Right lobe of liver (tissue), 6 donors: ENCODE data around the gene DGUOK. TPM values are rescaled to one million over a fixed set of nuclear protein-coding genes. Genes with fewer than 3 reads are reported as not detected.

Source experiments
- ATAC-seq, 4 donors: fragments of 200-7000 bp; cut with Tn5 transposase; one replicate each; pipeline ENCODE4 v1.9.1; 2020; ENCODE audit warnings: mild to moderate bottlenecking in 4 of 4, moderate library complexity in 4 of 4
- DNase-seq, 3 donors: peaks; one replicate each; pipeline ENCODE4 v3.0.0-alpha.2; 2020
- H3K27ac ChIP-seq, 3 donors: fragments of 200-600 bp; one replicate each; pipeline ENCODE4 v1.8.0; 2022
- H3K27me3 ChIP-seq, 2 donors: fragments of 200-600 bp; one replicate each; pipeline ENCODE4 v1.8.0; 2022
- H3K36me3 ChIP-seq, 4 donors: fragments of 200-600 bp; sonication (generic) in 1 of 4; one replicate each; pipeline versions ENCODE4 v1.5.1 to v1.8.0; 2017 to 2022; ENCODE audit warnings: control low read depth in 1 of 4
- H3K4me1 ChIP-seq, 4 donors: fragments of 200-600 bp; sonication (generic) in 1 of 4; one replicate each; pipeline versions ENCODE4 v1.5.1 to v1.8.0; 2017 to 2022; ENCODE audit warnings: control low read depth in 1 of 4
- H3K4me3 ChIP-seq, 3 donors: fragments of 200-600 bp; one replicate each; pipeline ENCODE4 v1.8.0; 2022
- H3K9me3 ChIP-seq, 4 donors: fragments of 200-600 bp; sonication (generic) in 1 of 4; one replicate each; pipeline versions ENCODE4 v1.5.1 to v1.8.0; 2017 to 2022; ENCODE audit warnings: control low read depth in 1 of 4
- POLR2A ChIP-seq: fragments of 450-650 bp; IDR thresholded peaks from one replicate; pipeline ENCODE4 v1.6.1; 2017; ENCODE audit warnings: antibody characterized with exemption, mild to moderate bottlenecking
- WGBS: methylation state at CpG from one replicate; pipeline ENCODE4 v1.1.6; 2018; ENCODE audit warnings: low coverage, low lambda C conversion rate; ENCODE audit not compliant: insufficient coverage; ENCODE audit errors: missing lambda C conversion rate; 5-methylcytosine and 5-hydroxymethylcytosine counted together
- intact Hi-C, 2 donors: fragments of 100-400 bp; cut with DNase I; formaldehyde crosslinking; loops; one replicate each; pipeline versions ENCODE4 v1.11.2 to v1.14.1; 2022
- total RNA-seq, 6 experiments: library from RNA; depleted of rRNA in 2 of 6; stranded (reverse); fragments of >200 nt in 2 of 6; fragmentation: NEBNext Ultra II Directional in 3 of 6; extraction: Animal tissue kit (Norgen Biotek cat#: 25700) in 3 of 6; gene quantifications; one replicate each; pipeline versions ENCODE4 v1.1.0 to v1.2.4, GENCODE V29; 2016 to 2023
- TF ChIP-seq, protein P1 (sequence below), 4 donors: fragments of 200-600 bp in 3 of 4; fragments of 450-650 bp in 1 of 4; IDR thresholded peaks; one replicate each; pipeline versions ENCODE4 v1.5.1 to v1.8.0; 2016 to 2022; ENCODE audit warnings: antibody characterized with exemption in 4 of 4, mild to moderate bottlenecking in 2 of 4
- donor health status: DM: no; HTN: yes; CAD: no.
- donor health status: DM: no; HTN: no; CAD: no.
- donor health status: DM: no; HTN: no; CAD: no.
- donor health status: DM: no; HTN: yes; CAD: no.
- donor health status: DM: no; HTN: yes; CAD: no.

Gene DGUOK
- total RNA-seq, 6 experiments from 2014 or later: 16.6 to 33.1 (median 22.6) TPM

DNA sequence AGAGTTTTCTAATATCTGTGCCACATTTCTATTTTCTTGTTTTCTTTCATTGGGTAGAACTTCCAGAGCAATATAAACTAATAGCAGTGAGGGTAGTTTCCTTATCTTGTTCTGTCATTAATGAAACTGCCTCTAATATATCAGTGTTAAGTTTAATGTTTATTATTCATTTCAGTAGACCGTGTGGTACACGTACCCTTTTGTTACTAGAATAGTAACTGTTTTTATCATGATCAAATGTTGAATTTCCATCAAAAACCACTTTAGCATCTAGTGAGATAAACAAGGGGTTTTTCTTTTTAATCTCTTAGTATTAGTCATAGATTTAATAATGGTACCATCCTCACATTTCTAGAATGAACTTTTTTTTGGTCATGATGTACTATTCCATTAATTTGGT is 16.0 kb downstream of the DGUOK start:
- intact Hi-C loops: no loop called here
- no peak for TF ChIP-seq POLR2A
- TF ChIP-seq, protein P1, sequence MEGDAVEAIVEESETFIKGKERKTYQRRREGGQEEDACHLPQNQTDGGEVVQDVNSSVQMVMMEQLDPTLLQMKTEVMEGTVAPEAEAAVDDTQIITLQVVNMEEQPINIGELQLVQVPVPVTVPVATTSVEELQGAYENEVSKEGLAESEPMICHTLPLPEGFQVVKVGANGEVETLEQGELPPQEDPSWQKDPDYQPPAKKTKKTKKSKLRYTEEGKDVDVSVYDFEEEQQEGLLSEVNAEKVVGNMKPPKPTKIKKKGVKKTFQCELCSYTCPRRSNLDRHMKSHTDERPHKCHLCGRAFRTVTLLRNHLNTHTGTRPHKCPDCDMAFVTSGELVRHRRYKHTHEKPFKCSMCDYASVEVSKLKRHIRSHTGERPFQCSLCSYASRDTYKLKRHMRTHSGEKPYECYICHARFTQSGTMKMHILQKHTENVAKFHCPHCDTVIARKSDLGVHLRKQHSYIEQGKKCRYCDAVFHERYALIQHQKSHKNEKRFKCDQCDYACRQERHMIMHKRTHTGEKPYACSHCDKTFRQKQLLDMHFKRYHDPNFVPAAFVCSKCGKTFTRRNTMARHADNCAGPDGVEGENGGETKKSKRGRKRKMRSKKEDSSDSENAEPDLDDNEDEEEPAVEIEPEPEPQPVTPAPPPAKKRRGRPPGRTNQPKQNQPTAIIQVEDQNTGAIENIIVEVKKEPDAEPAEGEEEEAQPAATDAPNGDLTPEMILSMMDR (IDR thresholded peaks at IDR 0.05): no peak
- 68% methylated on average over 2 of the region's 2 CpGs for WGBS

GRCh38 chr2:73944714-73945113 is 18.0 kb downstream of the DGUOK start:
- ATAC-seq: no peak
- intact Hi-C loops: no loop called here
- H3K4me3 ChIP-seq: no peak overlapping the region

More for the DNA sequence above, 16.0 kb downstream of the DGUOK start:
- no peaks in the 10 kb centered on the region for H3K9me3 ChIP-seq
- H3K4me1 ChIP-seq: no peaks in the 10 kb centered on the region
- H3K27me3 ChIP-seq: no peaks in the 10 kb centered on the region
- no peak for ATAC-seq
- no peak overlapping the region for H3K4me3 ChIP-seq
- peaks cover 0 to 28% (median 8%) of the 10 kb centered on the region in 4 donors for H3K36me3 ChIP-seq
- no peak overlapping the region for H3K27ac ChIP-seq
- DNase-seq: no peak

GRCh38 chr2:73946215-73946614 is 19.5 kb downstream of the DGUOK start:
- ATAC-seq: no peak
- TF ChIP-seq, protein P1 (IDR thresholded peaks at IDR 0.05): no peak
- TF ChIP-seq POLR2A: no peak
- DNase-seq: no peak
- Histone ChIP-seq H3K36me3 (peaks cover 0 to 58% (median 12%) of the 10 kb centered on the region in 4 donors), H3K4me1 (no peaks in the 10 kb centered on the region), H3K27ac (no peak overlapping the region), H3K4me3 (no peak overlapping the region), H3K27me3 (no peaks in the 10 kb centered on the region), H3K9me3 (no peaks in the 10 kb centered on the region)
- 89% methylated on average over 1 of the region's 1 CpG for WGBS
- intact Hi-C loops: no loop called here

More at GRCh38 chr2:73944714-73945113, 18.0 kb downstream of the DGUOK start:
- TF ChIP-seq, protein P1 (IDR thresholded peaks at IDR 0.05): no peak
- no peak for TF ChIP-seq POLR2A
- no peak for DNase-seq
- H3K9me3 ChIP-seq: no peaks in the 10 kb centered on the region
- WGBS: 81% methylated on average over 4 of the region's 4 CpGs
- H3K36me3 ChIP-seq: peaks cover 0 to 46% (median 10%) of the 10 kb centered on the region in 4 donors
- H3K27ac ChIP-seq: no peak overlapping the region
- H3K4me1 ChIP-seq: no peaks in the 10 kb centered on the region
- H3K27me3 ChIP-seq: no peaks in the 10 kb centered on the region

- 90% methylated on average over 3 of the region's 3 CpGs for WGBS
- TF ChIP-seq, protein P1 (IDR thresholded peaks at IDR 0.05): no peak
- TF ChIP-seq POLR2A: no peak
- Histone ChIP-seq H3K9me3 (no peaks in the 10 kb centered on the region), H3K27me3 (no peaks in the 10 kb centered on the region), H3K4me3 (no peak overlapping the region), H3K4me1 (no peaks in the 10 kb centered on the region), H3K27ac (no peak overlapping the region), H3K36me3 (peaks cover 0 to 62% (median 14%) of the 10 kb centered on the region in 4 donors)
- no peak for ATAC-seq
- intact Hi-C loops: no loop called here
- no peak for DNase-seq
These were observed 20.0 kb downstream of the DGUOK start for GRCh38 chr2:73946666-73947065.
